ENCODE measurements around the gene RAPSN.

The RAPSN gene

DNA sequence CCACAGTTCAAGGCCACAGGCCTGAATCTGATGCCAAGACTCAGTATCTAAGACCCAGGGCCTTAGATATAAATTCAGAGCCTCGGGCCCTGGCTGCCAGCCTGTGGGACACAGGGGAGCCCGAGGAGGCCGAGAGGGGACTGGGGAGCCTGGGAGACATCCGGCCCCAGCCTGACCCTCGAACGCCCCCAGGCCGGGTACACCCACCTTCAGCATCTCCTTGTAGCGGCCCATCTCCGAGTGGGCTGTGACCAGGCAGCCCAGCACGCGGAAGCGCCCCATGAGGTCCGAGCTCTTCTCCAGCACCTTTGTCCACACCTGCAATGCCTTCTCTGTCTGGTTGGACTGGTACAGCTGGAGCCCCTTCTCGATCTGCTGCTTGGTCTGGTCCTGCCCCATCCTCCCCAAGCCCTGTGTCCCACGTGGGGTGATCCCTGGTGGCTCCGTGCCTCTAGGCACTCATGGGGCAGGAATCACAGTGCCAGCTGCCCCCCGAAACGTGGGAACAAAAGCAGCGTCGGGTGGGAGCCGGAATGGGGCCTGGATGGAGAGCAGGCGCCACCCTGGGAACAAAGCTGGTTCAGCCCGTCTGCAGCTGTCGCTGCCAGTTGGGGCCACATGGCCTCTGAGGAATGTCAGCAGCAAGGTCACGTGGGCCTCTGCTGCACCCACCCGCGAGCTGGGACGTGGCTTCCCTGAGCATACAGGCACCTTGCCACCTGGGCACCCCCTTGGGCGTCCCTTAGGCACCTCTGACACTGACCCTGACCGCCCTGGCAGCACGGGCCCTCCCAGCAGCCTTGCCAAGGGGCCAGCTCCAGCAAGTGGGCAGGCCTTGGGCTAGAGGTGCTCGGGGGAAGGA lies at the start of gene RAPSN:
Gene RAPSN, minus strand, starts transcription at position 571 of the 862 bp plus-strand sequence. Its CDS starts 172 bp downstream, at position 399.
- no peak for DNase-seq

DNA sequence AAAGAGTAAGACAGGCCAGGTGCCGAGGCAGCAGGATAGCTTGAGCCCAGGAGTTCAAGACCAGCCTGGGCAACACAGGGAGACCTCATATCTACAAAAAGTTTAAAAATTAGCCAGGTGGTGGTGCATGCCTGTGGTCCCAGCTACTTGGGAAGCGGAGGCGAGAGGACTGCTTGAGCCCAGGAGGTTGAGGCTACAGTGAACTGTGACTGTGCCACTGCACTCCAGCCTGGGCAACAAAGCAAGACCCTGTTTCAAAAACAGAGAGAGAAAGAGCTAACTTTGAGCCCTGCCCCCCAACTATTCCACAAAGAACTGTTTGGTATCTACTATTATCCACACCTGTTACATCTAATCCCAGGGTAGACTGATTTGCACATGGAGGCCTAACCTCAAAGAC lies 49.2 kb upstream of the RAPSN start:
- no peak for DNase-seq

DNA sequence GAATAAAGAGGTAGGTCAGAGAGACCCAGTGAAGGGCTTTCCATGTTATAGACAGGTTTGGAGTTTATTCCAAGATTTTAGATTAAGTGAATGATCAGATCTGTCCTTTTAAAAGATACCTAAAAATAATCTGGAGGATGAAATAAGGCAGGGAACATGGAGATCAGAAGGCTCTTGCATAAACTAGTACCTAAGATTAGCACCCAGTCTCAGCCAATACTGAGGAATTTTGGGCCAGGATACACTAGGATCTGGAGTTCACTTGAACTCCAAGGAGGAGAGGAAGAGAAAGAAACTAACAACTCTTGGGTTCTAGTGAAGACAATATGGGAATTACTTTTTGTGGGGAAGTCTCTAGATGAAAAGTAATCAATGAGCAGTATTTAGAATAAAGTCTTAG lies 47.9 kb upstream of the RAPSN start:
- DNase-seq, result no peak

DNA sequence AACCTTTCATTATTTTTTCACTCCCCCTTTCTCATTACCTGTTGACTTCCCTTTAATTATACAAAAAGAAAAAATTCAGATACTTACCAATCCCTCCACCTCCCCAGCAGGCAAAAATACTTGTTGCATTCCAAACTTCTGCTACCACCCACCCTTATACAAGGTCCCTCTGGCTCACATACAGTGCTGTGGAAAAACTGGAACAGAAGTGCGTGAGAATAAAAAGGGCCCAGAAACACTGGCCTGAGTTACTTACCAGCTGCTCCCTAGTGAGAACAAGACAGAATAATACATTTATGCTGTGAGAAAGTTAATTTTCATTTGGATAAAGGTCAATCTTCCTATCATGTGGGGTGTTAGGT lies 46.9 kb upstream of the RAPSN start:
- DNase-seq, result no peak

DNA sequence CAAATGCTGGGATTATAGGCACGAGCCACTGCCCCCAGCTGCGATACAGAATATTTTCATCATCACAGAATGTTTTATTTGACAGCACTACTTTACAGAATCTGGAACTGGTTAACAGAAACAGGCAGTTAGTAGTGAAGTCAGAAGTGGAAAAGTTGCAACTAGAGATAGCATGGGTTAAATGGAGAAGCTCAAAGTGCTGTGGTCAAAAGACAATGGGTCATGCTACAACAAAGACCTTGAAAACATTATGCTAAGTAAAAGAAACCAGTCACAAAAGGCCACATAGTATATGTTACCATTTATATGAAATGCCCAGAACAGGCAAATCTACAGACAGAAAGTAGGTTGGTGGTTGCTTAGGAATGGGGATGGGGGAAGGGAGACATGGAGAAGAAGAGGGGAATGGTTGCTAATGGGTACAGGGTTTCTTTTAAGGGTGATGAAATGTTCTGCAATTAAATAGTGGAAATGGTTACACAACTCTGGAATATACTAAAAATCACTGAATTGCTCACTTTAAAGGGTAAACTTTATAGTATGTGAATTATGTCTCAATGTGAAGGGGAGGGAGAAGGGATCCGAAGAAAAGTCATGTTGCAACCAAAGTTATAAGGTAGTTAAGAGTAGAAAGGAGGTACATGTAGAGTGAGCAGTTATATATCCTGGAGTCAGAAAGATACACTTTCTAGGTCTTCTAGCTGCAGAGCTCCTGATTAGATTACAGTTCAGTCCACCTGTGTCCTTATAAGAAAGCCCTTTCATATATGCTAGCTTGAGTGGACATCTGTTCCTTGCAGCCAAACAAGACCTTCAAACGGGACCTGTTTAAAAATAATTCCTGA lies 46.3 kb upstream of the RAPSN start:
- no peak for DNase-seq

DNA sequence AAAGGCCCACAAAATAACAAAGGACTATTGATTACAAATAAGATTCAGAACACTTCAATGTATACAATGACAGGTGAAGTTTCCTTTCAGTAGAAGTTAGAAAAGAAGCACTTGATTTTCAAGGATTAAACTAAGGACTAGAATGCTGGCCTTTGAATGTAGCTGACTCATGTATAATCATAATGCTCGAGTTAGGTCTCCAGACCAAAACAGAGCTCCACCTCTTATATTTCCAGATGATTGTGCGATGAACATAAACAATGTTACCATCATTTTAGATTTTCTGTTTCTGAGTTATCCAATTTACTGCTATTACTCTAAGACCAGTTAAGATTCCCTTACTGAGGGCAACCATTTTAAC lies 40.4 kb upstream of the RAPSN start:
- DNase-seq, result no peak

DNA sequence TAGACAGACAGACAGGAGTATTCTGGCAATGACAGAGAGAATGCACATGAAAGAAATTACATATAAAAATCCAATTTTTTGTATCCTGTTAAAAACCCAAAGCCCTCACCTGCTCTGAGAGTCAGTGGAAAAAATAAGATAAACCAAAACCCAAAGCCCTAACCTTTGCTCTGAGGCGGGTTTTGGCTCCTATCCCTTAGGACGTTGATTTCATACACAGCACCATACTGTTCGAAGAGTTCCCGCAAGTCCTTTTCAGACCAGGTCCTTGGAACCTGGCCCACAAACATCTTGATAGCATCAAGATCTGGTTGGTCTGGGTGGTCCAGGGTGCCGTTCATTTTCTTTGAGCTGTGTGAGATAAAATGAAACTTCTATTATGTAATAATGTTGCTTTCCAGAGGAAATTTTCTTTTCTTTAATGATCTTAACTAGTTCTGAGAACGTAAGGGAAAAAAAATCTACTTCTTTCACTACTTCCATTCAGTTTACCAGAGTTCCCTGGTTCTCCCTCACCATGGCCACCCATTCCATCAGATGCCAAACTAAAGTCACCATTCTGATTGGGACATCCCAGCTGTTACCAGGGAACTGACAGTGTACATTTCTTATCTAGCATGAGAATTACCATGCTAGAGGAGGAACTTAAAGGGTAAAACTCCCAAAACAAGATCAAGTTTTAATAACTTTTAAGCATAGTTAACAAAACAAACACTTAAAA lies 39.9 kb upstream of the RAPSN start:
- DNase-seq, result no peak

DNA sequence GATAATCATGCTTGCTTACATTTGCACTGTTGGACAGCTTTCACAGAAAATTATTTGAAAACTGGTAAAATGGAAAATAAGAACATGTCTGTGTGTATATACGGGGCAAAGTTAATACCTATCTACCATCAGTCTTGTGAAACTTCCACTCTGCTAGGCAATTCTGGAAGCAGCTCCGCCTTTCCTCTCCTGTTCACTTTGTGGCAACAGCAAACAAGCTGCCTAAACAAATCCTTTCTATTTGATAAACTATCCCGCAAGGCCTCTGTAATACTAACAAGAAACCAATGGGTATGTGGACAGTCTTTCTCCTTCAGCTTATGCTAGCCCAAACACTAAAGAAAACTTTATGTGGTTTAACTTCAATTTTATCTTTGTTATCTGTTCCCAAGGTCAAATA lies 39.2 kb upstream of the RAPSN start:
- no peak for DNase-seq

DNA sequence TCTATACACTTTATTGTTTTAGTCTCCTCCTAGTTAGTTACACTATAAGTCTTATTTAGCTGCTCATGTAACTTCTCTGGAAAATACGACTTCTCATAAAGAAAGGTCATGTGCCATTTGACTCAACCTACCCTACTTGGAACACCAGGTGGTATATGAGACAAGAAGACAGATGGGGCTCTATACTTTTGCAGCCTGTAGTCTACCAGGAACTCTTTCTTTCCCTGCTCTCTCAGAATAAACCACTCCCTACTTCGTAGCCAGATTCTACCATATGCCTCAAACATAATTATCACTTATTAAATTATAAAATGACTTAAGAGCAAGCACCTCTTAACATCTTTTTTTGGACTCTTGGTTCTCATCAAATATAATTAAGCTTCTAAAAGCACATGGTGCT lies 38.5 kb upstream of the RAPSN start:
- DNase-seq, result no peak

DNA sequence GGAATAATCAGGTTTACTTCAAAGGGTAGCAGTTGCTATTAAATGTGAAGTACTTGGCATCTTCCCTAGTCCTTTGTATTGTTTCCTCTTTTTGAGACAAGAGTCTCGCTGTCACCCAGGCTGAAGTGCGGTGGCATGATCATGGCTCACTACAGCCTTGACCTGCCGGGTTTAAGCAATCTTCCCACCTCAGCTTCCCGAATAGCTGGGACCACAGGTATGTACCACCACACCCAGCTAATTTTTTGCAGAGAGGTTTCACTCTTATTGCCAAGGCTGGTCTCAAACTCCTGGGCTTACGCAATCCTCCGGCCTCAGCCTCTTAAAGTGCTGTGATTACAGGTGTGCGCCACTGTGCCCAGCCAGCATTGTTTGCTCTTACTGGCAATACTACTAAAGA lies 36.2 kb upstream of the RAPSN start:
- DNase-seq, result no peak

DNA sequence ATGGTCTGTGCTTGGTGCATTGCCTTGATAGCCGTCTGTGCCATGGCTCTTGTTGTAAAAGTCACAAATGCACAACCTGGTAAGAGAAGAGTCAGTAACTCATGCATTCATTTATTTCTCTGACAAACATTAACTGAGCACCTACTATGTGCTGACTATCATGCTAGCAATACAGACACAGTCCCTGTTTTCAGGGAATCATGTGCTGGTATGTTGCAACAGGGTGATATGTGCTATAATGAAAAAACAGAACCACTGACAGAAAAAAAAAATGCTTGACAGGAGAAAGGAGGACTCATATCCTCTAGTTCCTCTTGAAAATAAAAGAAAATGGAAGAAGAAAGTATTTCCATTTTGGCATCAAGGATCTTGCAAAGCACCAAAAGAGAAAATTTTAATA lies 34.5 kb upstream of the RAPSN start:
- DNase-seq, result no peak

DNA sequence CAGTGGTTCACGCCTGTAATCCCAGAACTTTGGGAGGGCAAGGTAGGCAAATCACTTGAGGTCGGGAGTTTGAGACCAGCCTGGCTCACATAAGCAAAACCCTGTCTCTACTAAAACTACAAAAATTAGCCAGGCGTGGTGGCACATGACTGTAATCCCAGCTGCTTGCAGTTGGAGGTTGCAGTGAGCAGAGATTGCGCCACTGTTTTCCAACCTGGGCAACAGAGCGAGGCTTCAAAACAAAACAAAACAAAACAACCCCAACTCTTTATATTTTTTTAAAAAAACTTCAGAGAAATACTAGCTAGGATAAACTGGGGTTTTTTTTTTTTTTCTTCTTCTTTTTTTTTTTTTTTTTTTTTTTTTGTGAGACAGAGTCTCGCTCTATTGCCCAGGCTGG lies 31.8 kb upstream of the RAPSN start:
- no peak for DNase-seq

DNA sequence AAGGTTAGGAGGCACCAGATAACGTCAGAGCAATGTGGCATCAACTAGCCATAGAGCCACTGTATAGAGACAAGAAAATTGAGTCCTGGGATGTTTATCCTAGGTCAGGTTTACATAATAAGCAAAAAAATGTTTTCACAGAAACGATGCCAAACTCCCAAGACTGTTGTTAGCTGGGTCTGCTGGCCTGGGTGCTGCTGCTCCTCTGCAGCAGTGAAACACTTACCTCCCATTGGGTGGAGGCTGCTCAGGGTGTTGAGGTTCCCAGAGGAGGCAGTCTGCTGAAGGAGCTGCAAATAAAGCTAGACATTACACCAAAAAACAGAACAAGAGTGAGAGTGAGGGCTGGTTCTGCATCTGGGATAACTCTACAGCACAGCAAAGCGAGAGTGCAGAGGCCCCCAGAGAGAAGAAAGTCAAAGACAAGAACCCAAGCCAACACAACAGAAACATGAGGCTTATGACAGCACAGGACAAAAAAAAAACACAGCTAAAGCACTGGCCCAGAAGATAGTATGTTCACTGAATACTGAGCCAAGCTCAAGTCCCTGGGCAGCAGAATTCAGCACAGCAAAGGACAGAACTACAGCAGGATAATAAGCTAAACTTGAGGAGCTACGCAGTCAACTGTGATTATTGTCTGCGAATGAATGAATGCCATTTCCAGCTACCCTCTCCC lies 29.9 kb upstream of the RAPSN start:
- no peak for DNase-seq

DNA sequence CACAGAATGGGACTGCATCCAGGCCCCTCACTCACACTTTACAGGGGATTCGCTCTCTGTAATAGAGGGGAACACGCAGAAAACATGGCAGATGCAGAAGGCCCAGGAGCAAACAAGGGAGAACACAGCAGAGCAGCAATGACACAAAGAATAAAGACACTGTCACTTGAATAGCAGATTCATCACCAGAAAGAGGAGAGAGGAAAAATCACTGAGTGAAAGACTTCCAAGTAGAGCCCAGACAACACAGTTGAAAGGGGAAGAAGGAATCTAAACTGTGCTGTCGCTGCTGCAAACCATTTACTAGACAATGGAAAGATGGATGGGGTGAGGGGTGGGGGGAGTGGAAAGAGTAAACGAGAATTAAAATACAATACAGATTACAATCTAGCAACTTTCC lies 28.8 kb upstream of the RAPSN start:
- DNase-seq, result no peak

DNA sequence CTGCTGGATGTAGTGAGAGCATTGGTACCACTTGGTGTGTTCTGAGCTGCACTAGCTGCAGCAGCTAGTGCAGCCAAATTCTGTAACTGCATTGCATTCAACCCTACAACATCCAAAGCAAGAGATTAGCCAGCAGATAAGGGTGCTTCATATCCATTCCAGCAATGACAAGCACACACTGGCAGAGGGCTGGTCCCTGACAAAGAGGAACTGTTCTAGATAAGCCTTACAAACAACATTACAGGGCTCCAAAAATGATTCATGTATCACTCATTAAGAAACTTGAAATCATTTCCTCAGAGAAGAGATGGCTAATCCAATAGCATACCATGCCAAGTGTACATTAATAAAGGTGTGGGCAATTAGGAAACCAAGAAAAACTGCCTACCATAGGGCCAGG lies 28.4 kb upstream of the RAPSN start:
- no peak for DNase-seq

DNA sequence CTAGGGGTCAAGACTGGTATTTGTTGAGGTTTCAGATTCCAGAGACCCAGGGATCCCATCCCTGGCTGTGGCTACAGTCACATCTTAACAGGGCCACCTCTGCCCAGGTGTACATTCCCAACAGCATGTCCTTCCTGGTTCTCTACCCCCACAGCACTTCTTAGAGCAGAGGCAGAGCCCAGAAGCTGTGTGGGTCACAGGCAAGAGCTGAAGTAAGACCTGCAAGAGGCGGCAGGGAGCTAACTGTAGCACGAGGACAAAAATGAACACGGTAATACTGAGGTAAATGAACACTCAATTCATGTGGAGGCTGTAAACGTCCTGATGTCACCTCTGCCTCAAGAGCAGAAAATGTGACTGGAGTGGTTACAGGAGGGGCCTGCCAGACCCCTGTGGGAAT lies 21.7 kb upstream of the RAPSN start:
- DNase-seq, result no peak

DNA sequence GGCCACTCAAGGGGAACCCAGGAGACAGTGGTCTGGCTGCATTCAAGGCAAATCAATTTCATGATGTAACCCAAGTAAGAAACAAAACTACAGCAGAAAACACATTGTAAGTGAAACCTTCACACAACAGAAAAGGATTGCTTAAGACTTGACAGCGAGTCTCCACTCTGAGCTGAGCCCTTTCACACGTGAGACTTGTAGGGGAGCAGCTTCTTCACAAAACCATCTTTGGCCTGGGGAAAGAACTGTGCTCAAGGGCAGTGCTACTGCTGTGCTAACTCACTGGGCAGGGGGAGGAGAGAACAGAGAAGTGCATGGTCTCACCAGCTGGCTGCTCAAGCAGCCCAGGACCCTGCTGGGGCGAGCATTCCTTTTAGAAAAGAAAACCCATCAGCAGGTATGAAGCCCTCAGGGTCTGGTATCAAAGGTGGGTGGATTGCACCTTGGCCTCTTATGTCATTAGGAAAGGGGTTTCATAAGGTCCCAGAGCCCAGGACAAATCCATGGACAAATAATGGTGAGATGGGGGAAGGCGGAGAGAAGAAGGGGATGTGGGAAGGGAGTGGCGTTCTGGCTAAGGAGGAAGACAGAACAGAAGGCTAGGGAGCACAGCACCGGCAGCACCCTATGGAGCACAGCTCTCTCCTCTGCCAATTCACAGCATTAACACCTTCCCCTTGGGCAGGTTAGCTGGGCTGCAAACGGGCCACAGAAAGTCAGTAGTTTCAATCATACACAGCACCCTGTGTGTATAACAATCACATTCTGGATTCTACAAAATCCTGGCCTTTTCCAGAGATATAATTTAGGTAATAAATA lies 20.6 kb upstream of the RAPSN start:
- DNase-seq, result no peak

DNA sequence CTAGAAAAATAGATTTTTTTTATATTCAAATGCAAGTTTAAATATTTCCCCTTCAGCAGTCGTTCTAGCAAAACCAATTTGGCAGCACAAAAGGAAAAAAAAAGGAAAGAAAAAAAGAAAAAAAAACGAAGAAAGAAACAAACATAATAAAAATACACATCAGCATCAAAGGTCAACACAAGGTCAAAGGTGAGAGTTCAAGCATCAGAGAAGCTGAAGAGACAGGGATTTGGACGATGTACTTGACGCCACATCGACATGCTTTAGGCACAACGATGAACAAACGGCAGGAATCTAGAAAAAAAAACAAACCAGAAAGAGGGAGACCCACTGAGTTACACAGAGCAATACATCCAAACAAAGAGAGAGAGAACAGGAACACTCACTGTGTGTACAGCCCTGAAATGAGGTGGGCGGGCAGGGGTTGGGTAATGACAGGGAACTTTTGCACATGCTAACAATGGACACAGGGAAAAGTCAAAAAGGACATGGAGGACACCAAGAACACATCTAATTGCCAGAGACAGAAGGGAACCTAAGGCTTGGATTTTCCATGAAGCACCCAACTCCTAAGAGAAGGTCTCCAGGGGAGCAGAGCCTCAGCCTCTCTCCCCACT lies 19.8 kb upstream of the RAPSN start:
- no peak for DNase-seq

DNA sequence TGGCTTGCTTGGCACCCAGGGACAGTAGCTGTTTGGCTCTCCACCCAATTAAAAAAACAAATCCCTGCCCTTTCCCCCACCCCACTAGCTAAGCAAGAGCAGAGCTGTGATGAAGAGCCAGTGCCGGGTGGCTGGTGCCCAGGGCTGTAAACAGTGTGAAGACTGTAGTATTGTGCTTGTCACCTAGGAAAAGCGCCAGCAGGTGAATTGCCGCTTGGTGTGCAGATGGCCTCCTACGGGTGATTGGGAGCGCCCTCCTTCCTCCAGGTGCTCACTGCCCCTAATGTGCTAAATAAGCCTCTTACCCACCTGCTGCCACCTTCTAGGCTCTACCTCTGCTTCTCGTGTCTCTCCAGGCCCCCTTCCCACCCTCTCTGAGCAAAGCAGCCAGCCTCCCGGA lies 18.4 kb upstream of the RAPSN start:
- peak; percentile 48 for DNase-seq

DNA sequence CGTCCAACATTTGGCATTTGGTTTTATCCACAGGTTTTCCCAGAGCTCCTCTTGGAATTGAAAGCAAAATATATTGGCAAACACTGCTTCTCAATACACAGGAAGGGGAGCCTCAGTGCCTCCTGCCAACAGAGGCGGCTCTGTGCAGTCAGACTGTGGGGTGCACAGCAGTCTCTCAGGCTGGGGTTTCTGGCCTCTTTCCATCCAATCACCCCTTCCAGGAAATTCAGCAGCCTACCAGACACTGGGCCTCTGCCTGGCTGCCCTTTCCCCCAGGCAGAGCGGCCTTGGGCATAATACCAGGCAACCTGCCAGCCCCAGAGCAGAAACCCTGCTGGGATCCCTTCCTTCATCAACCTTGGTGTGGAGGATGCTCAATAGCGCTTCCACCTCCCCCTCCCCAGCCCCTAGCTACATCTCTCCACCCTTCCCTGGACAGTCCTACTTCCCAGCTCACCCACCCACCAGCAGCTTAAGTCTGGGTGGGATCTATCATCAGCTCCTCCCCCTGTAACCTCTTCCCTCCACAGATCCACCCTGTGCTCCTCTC lies 17.8 kb upstream of the RAPSN start:
- DNase-seq, result peak; percentile 91

DNA sequence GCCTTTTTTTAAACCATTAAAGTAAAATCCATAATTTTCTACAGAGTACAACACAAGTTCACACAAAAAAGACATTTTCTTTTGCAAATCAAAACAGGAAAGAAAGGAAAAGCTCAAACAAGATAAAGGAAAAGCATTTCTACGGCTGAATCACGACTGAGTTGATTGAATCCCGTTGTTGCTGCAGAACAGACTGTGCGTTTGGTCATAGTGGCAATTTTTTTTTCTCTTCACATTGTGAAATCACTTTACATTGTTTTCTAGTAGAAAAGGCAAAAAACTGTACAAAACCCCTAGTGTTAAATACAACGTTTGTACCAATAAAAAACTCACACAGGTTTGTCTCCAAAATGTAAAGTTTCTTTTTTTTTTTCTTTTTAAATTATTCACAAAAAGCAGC lies 17.3 kb upstream of the RAPSN start:
- DNase-seq, result no peak

Measured in NCI-H446 treated with DMSO at 0.1 percent for 48 hours (cell line).